ENCODE results near the gene PRX.

Gene PRX

GRCh38 chr19:40355975-40356680 lies 57.0 kb downstream of the PRX start:
- no peaks in the 10 kb centered on the region for H3K27me3 ChIP-seq (ENCODE audit: insufficient read depth, low read length)
- no peak overlapping the region for H3K27ac ChIP-seq (ENCODE audit: low read length)
- no peaks in the 10 kb centered on the region for H3K36me3 ChIP-seq (ENCODE audit: insufficient read depth, low read depth, low read length)
- no peak overlapping the region for H3K4me3 ChIP-seq (ENCODE audit: low read length)
- H3K9me3 ChIP-seq (ENCODE audit: insufficient read depth, low read depth, low read length): no peaks in the 10 kb centered on the region
- no peak overlapping the region for H3K9ac ChIP-seq (ENCODE audit: low read depth, low read length)
- H3K4me1 ChIP-seq (ENCODE audit: insufficient read depth, low read length): no peaks in the 10 kb centered on the region

- Histone ChIP-seq H3K4me1 (ENCODE audit: insufficient read depth, low read length) (no peaks in the 10 kb centered on the region), H3K27ac (ENCODE audit: low read length) (no peak overlapping the region), H3K9me3 (ENCODE audit: insufficient read depth, low read depth, low read length) (no peaks in the 10 kb centered on the region), H3K36me3 (ENCODE audit: insufficient read depth, low read depth, low read length) (no peaks in the 10 kb centered on the region), H3K27me3 (ENCODE audit: insufficient read depth, low read length) (no peaks in the 10 kb centered on the region), H3K9ac (ENCODE audit: low read depth, low read length) (peak overlapping the region; percentile 82), H3K4me3 (ENCODE audit: low read length) (peak overlapping the region; percentile 91)
Observed at GRCh38 chr19:40348961-40349507, 64.1 kb downstream of the PRX start.

- H3K27ac ChIP-seq (ENCODE audit: low read length): no peak within 1 kb of the TSS
- H3K9ac ChIP-seq (ENCODE audit: low read depth, low read length): peak within 1 kb of the TSS; percentile 82
- H3K36me3 ChIP-seq (ENCODE audit: insufficient read depth, low read depth, low read length): no peaks in the 10 kb centered on the region
Observed at GRCh38 chr19:40348125-40348913, 64.9 kb downstream of the PRX start, which contains the start of the genes C19orf47 and PLD3. TSS of gene C19orf47 (minus strand) at chr19:40348397. CDS start at chr19:40341857, 6,540 bp downstream. TSS of gene PLD3 (plus strand) at chr19:40348695. CDS start at chr19:40366484, 17,789 bp downstream.

GRCh38 chr19:40344422-40344821 lies 68.8 kb downstream of the PRX start:
- Histone ChIP-seq H3K27me3 (ENCODE audit: insufficient read depth, low read length) (no peaks in the 10 kb centered on the region), H3K36me3 (ENCODE audit: insufficient read depth, low read depth, low read length) (0 out of 2 replicates have a peak, but pooled peaks cover 4% of the 10 kb centered on the region), H3K4me3 (ENCODE audit: low read length) (no peak overlapping the region), H3K9ac (ENCODE audit: low read depth, low read length) (no peak overlapping the region), H3K27ac (ENCODE audit: low read length) (no peak overlapping the region), H3K9me3 (ENCODE audit: insufficient read depth, low read depth, low read length) (no peaks in the 10 kb centered on the region), H3K4me1 (ENCODE audit: insufficient read depth, low read length) (no peaks in the 10 kb centered on the region)

More at GRCh38 chr19:40348125-40348913, 64.9 kb downstream of the PRX start, which contains the start of the genes C19orf47 and PLD3:
- Histone ChIP-seq H3K27me3 (ENCODE audit: insufficient read depth, low read length) (no peaks in the 10 kb centered on the region), H3K4me3 (ENCODE audit: low read length) (peak within 1 kb of the TSS; percentile 91), H3K9me3 (ENCODE audit: insufficient read depth, low read depth, low read length) (no peaks in the 10 kb centered on the region), H3K4me1 (ENCODE audit: insufficient read depth, low read length) (no peaks in the 10 kb centered on the region)

Data from iPS-20b (cell line).